ENCODE measurements around the gene RPL36AL.
A peak's percentile ranks its signal among the peaks of the same experiment; 100 is the strongest.
"Not testable (repeated sequence)": the region's sequence is repeated elsewhere in the genome, so short reads cannot be mapped to it uniquely, and the experiment has no call there.

RPL36AL gene

GRCh38 chr14:49619273-49619672, 1.2 kb downstream of the RPL36AL start:
- not testable (repeated sequence) for DNase-seq

DNA sequence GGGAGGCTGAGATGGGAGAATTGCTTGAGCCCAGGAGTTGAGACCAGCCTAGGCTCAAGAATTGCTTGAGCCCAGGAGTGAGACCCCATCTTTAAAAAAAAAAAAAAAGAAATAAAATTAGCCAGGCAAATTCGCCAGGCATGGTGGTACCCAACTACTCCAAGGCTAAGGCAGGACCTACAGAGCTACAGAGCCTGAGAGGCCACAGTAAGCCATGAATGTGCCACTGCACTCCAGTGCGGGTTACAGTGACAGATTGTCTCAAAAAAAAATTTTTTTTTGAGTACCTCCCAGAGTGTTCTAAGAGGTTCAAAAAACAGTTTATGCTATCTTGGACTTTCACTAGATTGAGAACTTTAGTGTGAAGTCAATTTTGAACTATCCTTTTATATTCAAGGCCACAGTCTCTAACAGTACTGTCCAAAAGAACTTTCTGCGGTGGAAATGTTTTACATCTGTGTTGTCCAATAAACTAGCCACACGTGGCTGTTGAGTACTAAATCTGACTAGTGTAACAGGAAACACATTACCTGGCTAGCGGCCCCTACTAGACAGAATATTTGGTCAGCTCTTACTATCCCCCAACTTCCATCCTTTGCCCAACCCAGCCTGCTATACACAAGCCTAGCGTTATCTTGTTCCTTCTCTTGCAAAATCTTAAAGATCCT, 2.4 kb downstream of the RPL36AL start:
- DNase-seq, result no peak

DNA sequence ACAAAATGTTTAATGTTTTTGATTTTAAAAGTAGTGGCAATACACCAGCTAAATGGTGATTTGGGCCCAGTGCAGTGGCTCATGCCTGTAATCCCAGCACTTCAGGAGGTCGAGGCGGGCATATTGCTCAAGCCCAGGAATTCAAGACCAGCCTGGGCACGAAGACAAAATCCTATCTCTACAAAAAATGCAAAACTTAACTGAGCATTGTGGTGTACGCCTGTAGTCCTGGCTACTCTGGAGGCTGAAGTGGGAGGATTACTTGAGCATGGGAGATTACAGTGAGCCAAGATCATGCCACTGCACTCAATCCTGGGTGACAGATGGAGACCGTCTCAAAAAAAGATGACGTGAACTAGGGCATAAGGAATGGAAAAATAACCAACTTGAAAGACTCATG, 4.7 kb downstream of the RPL36AL start:
- no peak for DNase-seq

DNA sequence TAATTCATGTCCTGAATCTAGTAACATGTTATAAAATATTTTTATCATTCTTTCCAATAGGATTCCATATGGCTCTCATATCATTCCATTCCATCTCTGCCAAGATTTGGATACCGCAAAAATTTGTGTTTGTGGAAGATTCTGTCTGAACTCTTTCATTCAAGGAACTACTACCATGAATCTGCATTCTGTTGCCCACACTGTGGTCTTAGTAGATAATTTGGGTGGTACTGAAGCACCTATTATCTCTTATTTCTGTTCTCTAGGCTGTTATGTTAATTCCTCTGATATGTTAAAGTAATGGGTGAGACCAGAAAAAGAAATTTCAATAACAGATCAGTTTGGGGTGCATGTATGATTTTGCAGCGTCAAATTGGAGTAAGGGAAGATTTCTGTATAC, 6.2 kb downstream of the RPL36AL start:
- no peak for DNase-seq

DNA sequence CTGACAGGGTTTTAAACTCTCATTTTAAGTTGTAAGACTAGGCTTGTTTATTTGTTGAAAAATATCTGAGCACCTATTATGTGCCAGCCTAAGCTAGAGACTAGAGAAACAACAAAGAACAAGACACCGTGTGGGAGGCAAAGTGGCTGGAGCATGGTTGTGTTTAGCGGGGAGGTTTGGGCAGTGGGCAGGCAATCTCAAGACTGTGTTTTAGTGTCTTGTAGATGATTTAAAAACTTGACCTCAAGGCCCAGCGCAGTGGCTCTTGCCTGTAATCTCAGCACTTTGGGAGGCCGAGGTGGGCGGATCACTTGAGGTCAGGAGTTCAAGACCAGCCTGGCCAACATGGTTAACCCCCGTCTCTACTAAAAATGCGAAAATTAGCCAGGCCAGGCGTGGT, 7.8 kb downstream of the RPL36AL start:
- no peak for DNase-seq

- no peak for DNase-seq
These were observed 8.2 kb downstream of the RPL36AL start for GRCh38 chr14:49612251-49612650.

- DNase-seq, result no peak
These were observed 12.8 kb downstream of the RPL36AL start for GRCh38 chr14:49607583-49607982.

DNA sequence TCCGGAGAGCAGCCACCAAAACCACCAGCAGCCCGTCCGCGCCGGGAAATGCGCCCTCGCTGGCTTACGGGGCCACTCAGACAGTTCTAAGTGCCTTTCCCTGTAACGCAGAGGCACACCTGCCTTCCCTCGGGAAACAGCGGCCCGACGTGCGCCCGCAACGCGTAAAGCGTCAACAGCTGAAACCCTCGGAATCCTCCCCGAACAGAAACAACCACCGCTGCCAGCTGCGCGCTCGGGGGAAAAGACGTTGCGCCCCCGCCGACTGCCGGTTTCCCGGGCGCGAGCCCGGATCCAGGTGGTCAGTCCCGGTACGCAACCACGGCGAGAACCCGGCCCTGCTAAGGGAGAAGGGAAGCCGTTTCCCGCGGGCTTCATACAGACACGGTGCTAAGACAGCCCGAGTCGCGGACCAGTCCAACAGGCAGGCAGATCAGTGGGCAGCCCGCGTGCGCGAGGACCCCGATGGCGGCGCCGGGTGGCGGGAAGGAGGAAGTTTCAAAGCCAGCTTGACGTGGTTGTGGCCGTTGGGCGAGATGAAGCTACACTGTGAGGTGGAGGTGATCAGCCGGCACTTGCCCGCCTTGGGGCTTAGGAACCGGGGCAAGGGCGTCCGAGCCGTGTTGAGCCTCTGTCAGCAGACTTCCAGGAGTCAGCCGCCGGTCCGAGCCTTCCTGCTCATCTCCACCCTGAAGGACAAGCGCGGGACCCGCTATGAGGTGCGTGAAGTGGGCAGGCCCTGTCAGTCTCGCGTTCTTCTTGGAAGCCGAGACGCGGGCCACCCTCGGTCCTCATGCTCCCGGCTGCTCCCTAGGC, 21.7 kb downstream of the RPL36AL start, which contains the start of gene LRR1:
LRR1 (plus strand) TSS at position 456 of the 816 bp plus-strand sequence; CDS start at position 537, 81 bp downstream.
- peak; percentile 92 for DNase-seq

- no peak for DNase-seq
These were observed 22.3 kb downstream of the RPL36AL start for GRCh38 chr14:49598189-49598484.

DNA sequence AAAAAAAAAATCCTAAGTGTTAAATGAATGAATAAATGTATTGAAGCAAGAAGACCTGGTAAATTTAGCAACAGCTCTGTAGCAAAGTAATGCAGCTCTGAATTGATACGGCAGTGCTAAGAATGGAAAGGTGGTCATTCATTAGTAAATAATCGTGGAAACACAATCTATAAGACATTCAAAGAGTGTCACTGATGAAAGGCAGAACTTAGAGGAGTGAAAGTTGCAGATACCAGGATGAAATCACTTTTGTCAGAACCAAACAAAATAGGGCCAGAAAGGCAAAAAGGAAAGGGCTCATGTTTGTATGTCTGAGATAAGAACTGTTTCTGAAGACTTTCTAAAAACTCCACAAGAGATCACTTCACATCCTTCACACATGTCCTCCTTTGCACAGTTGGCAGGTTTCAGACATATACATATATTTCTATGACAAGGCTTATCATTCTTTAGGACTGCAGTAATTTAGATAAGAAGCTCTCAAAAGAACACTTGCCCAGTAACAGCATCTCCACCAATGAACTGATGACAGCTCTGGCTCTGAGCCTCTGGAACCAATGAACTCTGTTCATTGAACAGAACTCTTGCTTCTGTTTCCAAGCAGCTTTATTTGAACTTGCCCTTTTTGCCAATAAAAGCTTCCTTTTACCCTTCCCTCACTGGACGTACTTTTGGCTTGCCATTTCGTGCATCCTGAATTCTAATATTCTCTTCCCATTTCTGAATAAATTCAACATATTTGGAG, 25.9 kb downstream of the RPL36AL start:
- DNase-seq, result no peak

GRCh38 chr14:49593016-49593415, 27.4 kb downstream of the RPL36AL start:
- no peak for DNase-seq

DNA sequence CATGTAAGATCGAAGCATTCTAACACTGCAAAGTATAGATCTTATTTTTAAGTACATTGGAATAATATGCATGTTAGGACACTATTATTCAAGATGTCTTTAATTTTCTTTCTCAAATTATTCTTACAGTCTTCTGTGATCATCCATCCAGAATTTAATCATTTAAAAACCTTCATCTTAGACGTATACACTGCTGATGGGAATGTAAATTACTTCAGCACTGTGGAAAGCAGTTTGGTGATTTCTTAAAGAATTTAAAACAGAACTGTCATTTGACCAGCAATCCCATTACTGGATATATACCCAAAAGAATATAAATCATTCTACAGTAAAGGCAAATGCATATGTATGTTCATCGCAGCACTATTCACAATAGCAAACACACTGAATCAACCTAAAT, 31.0 kb downstream of the RPL36AL start:
- no peak for DNase-seq

- DNase-seq, result peak; percentile 70
These were observed 33.6 kb downstream of the RPL36AL start for GRCh38 chr14:49586673-49587460.

DNA sequence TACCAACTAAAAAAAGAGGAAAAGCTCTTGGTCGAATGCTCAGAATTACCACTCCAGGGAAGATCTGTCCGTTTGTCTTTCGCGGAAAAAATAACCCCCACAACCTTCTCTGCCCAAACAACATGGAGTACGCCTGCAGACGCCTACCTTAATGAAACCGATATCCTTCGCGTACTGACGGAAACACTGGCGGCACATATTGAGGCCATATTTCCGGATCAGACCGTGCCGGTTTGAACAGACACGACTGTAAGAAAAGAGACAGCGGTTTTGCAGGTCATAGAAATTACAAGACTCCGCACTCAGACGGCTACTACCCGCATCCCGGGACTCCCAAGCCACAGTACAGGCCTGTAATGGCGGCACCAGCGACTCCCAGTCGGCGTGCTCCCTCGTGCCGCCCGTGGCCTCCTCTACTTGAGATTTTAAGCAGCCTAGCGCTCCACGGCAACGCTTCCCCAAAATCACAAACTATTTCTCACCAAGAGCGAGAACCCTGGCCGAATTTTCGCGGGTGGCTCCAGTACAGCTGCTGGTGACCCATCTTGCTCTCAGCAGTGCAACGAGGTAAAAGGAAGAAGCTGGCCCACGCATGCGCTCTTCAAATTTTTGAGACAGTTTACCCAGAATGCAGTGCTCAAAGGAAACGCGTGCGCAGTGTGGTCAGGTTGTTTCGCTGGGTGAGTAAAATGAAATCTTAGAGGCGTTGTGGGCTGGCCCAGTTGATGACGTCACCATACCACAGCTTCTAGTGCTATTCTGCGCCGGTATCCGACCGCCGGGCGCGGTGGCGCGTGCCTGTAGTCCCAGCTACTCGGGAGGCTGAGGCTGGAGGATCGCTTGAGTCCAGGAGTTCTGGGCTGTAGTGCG, 34.4 kb downstream of the RPL36AL start, which contains the start of gene RPS29:
RPS29 (minus strand) TSS at position 578 of the 870 bp plus-strand sequence; CDS start at position 544, 34 bp downstream.
- DNase-seq, result peak; percentile 99

- not testable (repeated sequence) for DNase-seq
These were observed 35.3 kb downstream of the RPL36AL start for GRCh38 chr14:49584981-49585640.

- DNase-seq, result no peak
These were observed 36.4 kb downstream of the RPL36AL start for GRCh38 chr14:49584058-49584457.

DNA sequence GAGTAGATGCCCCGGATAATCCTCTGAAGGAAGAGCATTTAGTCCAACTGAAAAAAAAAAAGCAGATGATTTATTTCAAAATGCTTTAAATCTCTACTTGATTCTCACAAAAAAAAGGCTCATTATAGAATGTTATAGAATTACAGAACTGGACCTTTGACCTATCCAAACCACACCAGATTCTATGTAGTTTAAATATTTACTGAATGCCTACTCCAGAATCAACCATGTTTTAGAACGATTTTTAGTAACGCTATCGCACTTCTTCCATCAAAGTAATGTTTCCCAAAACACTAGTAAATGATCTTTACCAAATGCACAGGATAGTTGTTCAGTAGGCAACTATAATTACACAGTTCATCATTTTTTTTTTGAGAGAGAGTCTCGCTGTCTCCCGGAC, 36.8 kb downstream of the RPL36AL start:
- no peak for DNase-seq

DNA sequence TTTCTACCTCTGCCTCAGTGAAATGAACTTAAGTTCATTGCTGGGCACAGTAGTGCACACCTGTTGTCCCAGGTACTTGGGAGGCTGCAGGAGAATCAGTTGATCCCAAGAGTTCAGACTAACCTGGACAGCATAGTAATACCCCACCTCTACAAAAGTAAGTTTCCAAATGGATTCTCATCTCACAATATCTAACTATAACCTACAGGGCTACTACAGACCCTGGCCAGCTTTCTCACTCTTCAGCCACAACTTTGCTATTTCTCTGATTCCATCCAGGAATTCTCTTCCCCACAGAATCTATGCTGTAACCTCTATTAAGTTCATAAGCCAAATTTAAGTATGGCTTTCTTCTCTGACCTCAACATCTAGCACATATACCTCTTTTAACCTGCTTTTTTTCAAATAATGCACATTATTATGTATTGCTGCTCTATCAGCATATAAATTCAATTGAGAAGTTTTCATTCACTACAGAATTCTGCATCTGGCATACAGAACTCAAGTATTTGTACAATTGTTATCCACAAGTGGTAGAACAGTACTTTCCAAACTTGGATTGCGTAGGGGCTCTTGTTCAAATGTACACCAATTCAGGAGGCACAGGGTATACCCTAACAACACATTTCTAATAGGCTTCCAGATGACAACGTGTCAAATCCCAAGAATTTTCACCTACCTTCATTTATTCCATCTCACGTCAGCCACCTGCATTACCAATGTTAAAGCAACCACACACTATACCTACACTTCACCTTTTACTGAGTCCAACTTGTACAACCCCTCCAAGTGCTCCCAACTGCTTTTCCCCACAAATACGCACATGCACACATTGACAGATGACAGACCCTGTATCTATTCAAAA, 38.1 kb downstream of the RPL36AL start:
- DNase-seq, result no peak

DNA sequence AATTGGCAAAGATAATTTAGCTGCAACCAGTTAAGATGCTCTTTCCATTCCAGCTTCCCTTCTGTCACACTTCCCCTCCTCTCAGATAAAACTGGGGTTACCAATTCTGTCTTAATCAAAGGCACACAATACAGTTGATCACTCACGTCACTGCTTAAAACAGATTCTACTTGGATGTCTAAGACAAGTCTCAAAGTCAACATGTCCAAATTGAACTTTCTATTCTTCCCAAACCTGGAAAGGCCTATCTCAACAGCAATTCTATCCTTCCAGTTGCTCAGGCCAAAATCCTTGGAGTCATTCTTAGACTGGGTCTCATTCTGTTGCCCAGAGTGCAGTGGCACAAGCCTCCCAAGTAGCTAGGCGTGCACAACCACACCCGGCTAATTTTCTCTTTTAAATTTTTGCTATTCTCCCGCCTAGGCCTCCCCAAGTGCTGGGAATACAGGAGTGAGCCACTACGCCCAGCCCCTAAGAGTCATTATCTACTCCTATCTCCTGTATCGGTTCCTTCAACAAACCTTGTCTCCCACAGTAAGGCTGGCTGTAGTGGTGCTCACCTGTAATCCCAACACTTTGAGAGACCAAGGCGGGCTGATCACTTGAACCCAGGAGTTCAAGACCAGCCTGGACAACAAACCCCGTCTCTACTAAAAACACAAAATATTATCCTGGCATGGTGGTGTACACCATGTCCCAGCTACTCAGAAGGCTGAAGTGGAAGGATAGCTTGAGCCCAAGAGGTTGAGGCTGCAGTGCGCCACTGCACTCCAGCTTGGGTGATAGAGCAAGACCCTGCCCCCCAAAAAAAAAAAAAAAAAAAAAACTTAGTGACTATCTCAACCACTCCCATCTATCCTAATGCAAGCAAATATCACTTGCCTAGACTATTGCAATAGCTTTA, 39.0 kb downstream of the RPL36AL start:
- DNase-seq, result no peak
